OCI-LY1 (cell line): Measurements from ENCODE around the gene TRIM31.

ENCODE experiments used
- H2AFZ ChIP-seq: fragments of 200-600 bp; sonication (generic), shearing (Covaris generic); 2 replicates; pipeline ENCODE4 v1.6.0; 2014; ENCODE audit warnings: antibody characterized with exemption, mild to moderate bottlenecking, low read length
- H3F3A ChIP-seq: fragments of 200-600 bp; sonication (generic), shearing (Covaris generic); 2 replicates; pipeline ENCODE4 v1.6.0; 2014; ENCODE audit warnings: mild to moderate bottlenecking, antibody characterized with exemption, low read length, moderate library complexity; ENCODE audit not compliant: insufficient read depth
- H3K27ac ChIP-seq: fragments of 200-600 bp; sonication (generic); 2 replicates; pipeline ENCODE4 v1.5.1; 2014; ENCODE audit warnings: low read length, mixed run types, mild to moderate bottlenecking, low read depth; ENCODE audit not compliant: poor library complexity, severe bottlenecking
- H3K27me3 ChIP-seq: fragments of 200-600 bp; sonication (generic); 2 replicates; pipeline ENCODE4 v1.6.0; 2014; ENCODE audit warnings: antibody characterized with exemption, mild to moderate bottlenecking, low read length, moderate library complexity; ENCODE audit not compliant: insufficient read depth
- H3K36me3 ChIP-seq: fragments of 200-600 bp; sonication (generic); 2 replicates; pipeline ENCODE4 v1.6.1; 2014; ENCODE audit warnings: mild to moderate bottlenecking, antibody characterized with exemption, low read length, moderate library complexity, mixed read lengths; ENCODE audit not compliant: insufficient read depth
- H3K4me1 ChIP-seq: fragments of 200-600 bp; sonication (generic); 2 replicates; pipeline ENCODE4 v1.5.1; 2014; ENCODE audit warnings: mild to moderate bottlenecking, low read length, moderate library complexity; ENCODE audit not compliant: insufficient read depth, severe bottlenecking
- H3K4me2 ChIP-seq: fragments of 200-600 bp; sonication (generic), shearing (Covaris generic); 2 replicates; pipeline ENCODE4 v1.6.1; 2014; ENCODE audit warnings: low read length
- H3K4me3 ChIP-seq: fragments of 200-600 bp; sonication (generic); 2 replicates; pipeline ENCODE4 v1.5.1; 2014; ENCODE audit warnings: low read length, low read depth, mild to moderate bottlenecking, mixed read lengths; ENCODE audit not compliant: poor library complexity, severe bottlenecking
- H3K79me2 ChIP-seq: fragments of 200-600 bp; shearing (Covaris generic); 2 replicates; pipeline ENCODE4 v1.6.1; 2016; ENCODE audit warnings: mixed run types, low read length, mixed read lengths; ENCODE audit not compliant: insufficient read depth
- H3K9ac ChIP-seq: fragments of 200-600 bp; sonication (generic), shearing (Covaris generic); 2 replicates; pipeline ENCODE4 v1.6.1; 2014; ENCODE audit warnings: mild to moderate bottlenecking, low read length, mixed read lengths
- H3K9me2 ChIP-seq: fragments of 200-600 bp; sonication (generic), shearing (Covaris generic); 2 replicates; pipeline ENCODE4 v1.6.1; 2014; ENCODE audit warnings: low read depth, mild to moderate bottlenecking, low read length, mixed read lengths
- H3K9me3 ChIP-seq: fragments of 200-600 bp; shearing (Covaris generic); 2 replicates; pipeline ENCODE4 v1.6.1; 2014; ENCODE audit warnings: low read length, mixed read lengths
- H4K20me1 ChIP-seq: fragments of 200-600 bp; sonication (generic), shearing (Covaris generic); 2 replicates; pipeline ENCODE4 v1.6.0; 2016; ENCODE audit warnings: mild to moderate bottlenecking, low read length; ENCODE audit not compliant: insufficient read depth
- EZH2 ChIP-seq: fragments of 200-600 bp; sonication (generic), shearing (Covaris generic); IDR thresholded peaks from 2 replicates; pipeline ENCODE4 v1.8.0; 2017; ENCODE audit warnings: borderline replicate concordance, mixed run types, mild to moderate bottlenecking, antibody characterized with exemption, low read length, moderate library complexity, mixed read lengths
- TF ChIP-seq, protein P1 (sequence below): fragments of 200-600 bp; sonication (generic), shearing (Covaris generic); IDR thresholded peaks from 2 replicates; pipeline ENCODE4 v1.5.1; 2017; ENCODE audit warnings: mild to moderate bottlenecking, antibody characterized with exemption, low read length, moderate library complexity, mixed read lengths

Gene TRIM31

GRCh38 chr6:30100585-30101443 lies 12.1 kb downstream of the TRIM31 start:
- H3K4me1 ChIP-seq = peaks cover 34% of the 10 kb centered on the region
- no peak overlapping the region for H3K27ac ChIP-seq
- no peaks in the 10 kb centered on the region for H3K9me3 ChIP-seq
- H3K9ac ChIP-seq = peak overlapping the region; percentile 0; the same call in 1 of the 2 replicates
- peak overlapping the region; percentile 60 for H3K4me3 ChIP-seq
- no peaks in the 10 kb centered on the region for H3K36me3 ChIP-seq
- H3K9me2 ChIP-seq = no peaks in the 10 kb centered on the region
- H3K27me3 ChIP-seq = no peaks in the 10 kb centered on the region; the same call in 1 of the 2 replicates
- TF ChIP-seq, protein P1, sequence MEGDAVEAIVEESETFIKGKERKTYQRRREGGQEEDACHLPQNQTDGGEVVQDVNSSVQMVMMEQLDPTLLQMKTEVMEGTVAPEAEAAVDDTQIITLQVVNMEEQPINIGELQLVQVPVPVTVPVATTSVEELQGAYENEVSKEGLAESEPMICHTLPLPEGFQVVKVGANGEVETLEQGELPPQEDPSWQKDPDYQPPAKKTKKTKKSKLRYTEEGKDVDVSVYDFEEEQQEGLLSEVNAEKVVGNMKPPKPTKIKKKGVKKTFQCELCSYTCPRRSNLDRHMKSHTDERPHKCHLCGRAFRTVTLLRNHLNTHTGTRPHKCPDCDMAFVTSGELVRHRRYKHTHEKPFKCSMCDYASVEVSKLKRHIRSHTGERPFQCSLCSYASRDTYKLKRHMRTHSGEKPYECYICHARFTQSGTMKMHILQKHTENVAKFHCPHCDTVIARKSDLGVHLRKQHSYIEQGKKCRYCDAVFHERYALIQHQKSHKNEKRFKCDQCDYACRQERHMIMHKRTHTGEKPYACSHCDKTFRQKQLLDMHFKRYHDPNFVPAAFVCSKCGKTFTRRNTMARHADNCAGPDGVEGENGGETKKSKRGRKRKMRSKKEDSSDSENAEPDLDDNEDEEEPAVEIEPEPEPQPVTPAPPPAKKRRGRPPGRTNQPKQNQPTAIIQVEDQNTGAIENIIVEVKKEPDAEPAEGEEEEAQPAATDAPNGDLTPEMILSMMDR = no peak
- no peak for TF ChIP-seq EZH2
- H4K20me1 ChIP-seq = no peaks in the 10 kb centered on the region
- peak overlapping the region; percentile 88 for H3K4me2 ChIP-seq
- no peaks in the 10 kb centered on the region for H3F3A ChIP-seq
- no peaks in the 10 kb centered on the region for H3K79me2 ChIP-seq
- no peak overlapping the region for H2AFZ ChIP-seq

- Histone ChIP-seq H2AFZ (no peak overlapping the region), H3K4me2 (peak overlapping the region; percentile 88; the same call in 1 of the 2 replicates), H3K9me3 (no peaks in the 10 kb centered on the region), H3F3A (no peaks in the 10 kb centered on the region), H3K36me3 (no peaks in the 10 kb centered on the region), H3K27me3 (no peaks in the 10 kb centered on the region; the same call in 1 of the 2 replicates), H3K9ac (no peak overlapping the region), H3K27ac (no peak overlapping the region), H3K9me2 (no peaks in the 10 kb centered on the region), H3K4me3 (no peak overlapping the region), H3K79me2 (no peaks in the 10 kb centered on the region), H3K4me1 (peaks cover 34% of the 10 kb centered on the region), H4K20me1 (no peaks in the 10 kb centered on the region)
- TF ChIP-seq EZH2 = no peak
- TF ChIP-seq, protein P1 = no peak
Measured at GRCh38 chr6:30100154-30100553, 12.7 kb downstream of the TRIM31 start.

DNA sequence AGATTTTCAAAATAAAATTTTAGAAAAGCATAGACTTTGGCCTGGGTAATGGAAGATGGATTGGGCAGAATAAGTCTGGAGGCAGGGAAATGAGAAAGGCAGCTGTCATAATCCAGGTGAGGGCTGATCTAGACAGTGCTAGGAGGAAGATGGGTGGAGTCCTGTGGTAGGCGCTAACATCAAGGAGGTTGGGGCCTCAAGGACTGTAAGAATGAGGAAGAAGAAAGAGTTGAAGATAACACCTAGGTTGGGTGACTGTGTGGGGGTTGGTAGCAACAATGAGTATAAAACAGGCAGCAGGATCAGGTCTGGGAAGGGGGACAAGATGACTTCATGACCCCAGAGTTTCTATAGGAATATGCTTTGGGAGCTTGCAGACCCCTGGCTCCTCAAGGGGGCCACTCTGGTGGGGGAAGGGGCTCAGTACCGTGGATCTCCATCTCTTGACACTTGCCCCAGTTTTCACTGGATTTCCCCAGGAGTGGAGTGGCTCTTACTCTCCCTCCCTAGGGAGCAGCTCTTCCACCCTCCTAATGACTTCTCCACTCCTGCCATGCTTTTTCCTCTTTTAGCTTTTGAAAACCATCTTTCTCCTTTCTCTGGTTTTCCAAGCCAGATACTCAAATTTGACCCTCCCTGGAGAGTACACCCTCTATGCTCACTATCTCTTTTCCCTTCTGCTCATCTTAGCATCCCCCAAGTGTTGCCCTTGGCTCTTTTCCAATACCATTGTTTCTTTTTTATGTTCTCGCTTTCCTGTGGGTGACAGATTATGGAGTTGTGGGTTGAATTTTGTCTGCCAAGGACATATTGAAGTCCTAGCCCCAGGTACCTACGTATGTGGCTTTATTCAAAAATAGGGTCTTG lies 14.8 kb downstream of the TRIM31 start:
- no peak overlapping the region for H3K4me2 ChIP-seq
- H4K20me1 ChIP-seq = no peaks in the 10 kb centered on the region
- H3K4me1 ChIP-seq = peaks cover 29% of the 10 kb centered on the region
- TF ChIP-seq, protein P1 = no peak
- no peak for TF ChIP-seq EZH2
- no peaks in the 10 kb centered on the region for H3K9me2 ChIP-seq
- no peak overlapping the region for H3K27ac ChIP-seq
- H3K9ac ChIP-seq = no peak overlapping the region
- H3K36me3 ChIP-seq = no peaks in the 10 kb centered on the region
- no peak overlapping the region for H2AFZ ChIP-seq
- H3F3A ChIP-seq = no peaks in the 10 kb centered on the region
- no peaks in the 10 kb centered on the region for H3K79me2 ChIP-seq
- no peaks in the 10 kb centered on the region for H3K27me3 ChIP-seq
- H3K4me3 ChIP-seq = no peak overlapping the region
- no peaks in the 10 kb centered on the region for H3K9me3 ChIP-seq
